Measurements from ENCODE around the gene FBN3.
"Not testable (repeated sequence)": the region's sequence is repeated elsewhere in the genome, so short reads cannot be mapped to it uniquely, and the experiment has no call there.

FBN3 gene

GRCh38 chr19:8065875-8066261 lies 83.5 kb downstream of the FBN3 start:
- in situ Hi-C loops (cut with HindIII; ENCODE audit: low sequenced_read_pairs), result no loop called here

GRCh38 chr19:8064911-8065874 lies 84.2 kb downstream of the FBN3 start:
- in situ Hi-C loops (cut with HindIII; ENCODE audit: low sequenced_read_pairs), result loop anchor here (5.0 kb wide), 1 partner anchor 98 kb away; no protein-coding TSS in a partner anchor

- in situ Hi-C loops (cut with HindIII; ENCODE audit: low sequenced_read_pairs), result no loop called here
Measured at GRCh38 chr19:8057545-8058270, 91.7 kb downstream of the FBN3 start.

- in situ Hi-C loops (cut with HindIII; ENCODE audit: low sequenced_read_pairs), result no loop called here
Measured at GRCh38 chr19:8056533-8056932, 92.9 kb downstream of the FBN3 start.

- in situ Hi-C loops (cut with HindIII; ENCODE audit: low sequenced_read_pairs), result no loop called here
Measured at GRCh38 chr19:8054169-8054568, 95.2 kb downstream of the FBN3 start.

- in situ Hi-C loops (cut with HindIII; ENCODE audit: low sequenced_read_pairs), result no loop called here
Measured at GRCh38 chr19:8052464-8052859, 96.9 kb downstream of the FBN3 start, which contains the start of gene CCL25. CCL25 (plus strand) TSS chr19:8052760; CDS start chr19:8053050, 290 bp downstream.

- in situ Hi-C loops (cut with HindIII; ENCODE audit: low sequenced_read_pairs), result no loop called here
Measured at GRCh38 chr19:8050274-8051096, 98.9 kb downstream of the FBN3 start.

GRCh38 chr19:8046569-8047165 lies 102.7 kb downstream of the FBN3 start:
- in situ Hi-C loops (cut with HindIII; ENCODE audit: low sequenced_read_pairs), result no loop called here

- in situ Hi-C loops (cut with HindIII; ENCODE audit: low sequenced_read_pairs), result no loop called here
Measured at GRCh38 chr19:8045872-8046568, 103.4 kb downstream of the FBN3 start.

GRCh38 chr19:8044018-8044417 lies 105.4 kb downstream of the FBN3 start:
- in situ Hi-C loops (cut with HindIII; ENCODE audit: low sequenced_read_pairs), result no loop called here

GRCh38 chr19:8042900-8043299 lies 106.5 kb downstream of the FBN3 start:
- in situ Hi-C loops (cut with HindIII; ENCODE audit: low sequenced_read_pairs), result no loop called here

- in situ Hi-C loops (cut with HindIII; ENCODE audit: low sequenced_read_pairs), result no loop called here
Measured at GRCh38 chr19:8041531-8041931, 107.9 kb downstream of the FBN3 start.

- in situ Hi-C loops (cut with HindIII; ENCODE audit: low sequenced_read_pairs), result no loop called here
Measured at GRCh38 chr19:8039231-8039630, 110.2 kb downstream of the FBN3 start.

GRCh38 chr19:8038815-8039214 lies 110.6 kb downstream of the FBN3 start:
- in situ Hi-C loops (cut with HindIII; ENCODE audit: low sequenced_read_pairs), result no loop called here

- in situ Hi-C loops (cut with HindIII; ENCODE audit: low sequenced_read_pairs), result no loop called here
Measured at GRCh38 chr19:8036434-8037099, 112.8 kb downstream of the FBN3 start.

- in situ Hi-C loops (cut with HindIII; ENCODE audit: low sequenced_read_pairs), result no loop called here
Measured at GRCh38 chr19:8034178-8034525, 115.2 kb downstream of the FBN3 start.

- in situ Hi-C loops (cut with HindIII; ENCODE audit: low sequenced_read_pairs), result not testable (repeated sequence)
Measured at GRCh38 chr19:8033287-8034177, 115.9 kb downstream of the FBN3 start.

- in situ Hi-C loops (cut with HindIII; ENCODE audit: low sequenced_read_pairs), result no loop called here
Measured at GRCh38 chr19:8030960-8031359, 118.4 kb downstream of the FBN3 start.
